SH-SY5Y (cell line): ENCODE measurements around the gene DLAT.

Experiments
- GATA2 ChIP-seq: IDR thresholded peaks from 2 replicates; pipeline ENCODE4 v1.6.1; 2011; ENCODE audit warnings: mild to moderate bottlenecking, low read depth, low read length
- GATA3 ChIP-seq: IDR thresholded peaks from 2 replicates; pipeline ENCODE4 v1.6.1; 2011; ENCODE audit warnings: low read depth, mild to moderate bottlenecking, low read length, moderate library complexity

DNA sequence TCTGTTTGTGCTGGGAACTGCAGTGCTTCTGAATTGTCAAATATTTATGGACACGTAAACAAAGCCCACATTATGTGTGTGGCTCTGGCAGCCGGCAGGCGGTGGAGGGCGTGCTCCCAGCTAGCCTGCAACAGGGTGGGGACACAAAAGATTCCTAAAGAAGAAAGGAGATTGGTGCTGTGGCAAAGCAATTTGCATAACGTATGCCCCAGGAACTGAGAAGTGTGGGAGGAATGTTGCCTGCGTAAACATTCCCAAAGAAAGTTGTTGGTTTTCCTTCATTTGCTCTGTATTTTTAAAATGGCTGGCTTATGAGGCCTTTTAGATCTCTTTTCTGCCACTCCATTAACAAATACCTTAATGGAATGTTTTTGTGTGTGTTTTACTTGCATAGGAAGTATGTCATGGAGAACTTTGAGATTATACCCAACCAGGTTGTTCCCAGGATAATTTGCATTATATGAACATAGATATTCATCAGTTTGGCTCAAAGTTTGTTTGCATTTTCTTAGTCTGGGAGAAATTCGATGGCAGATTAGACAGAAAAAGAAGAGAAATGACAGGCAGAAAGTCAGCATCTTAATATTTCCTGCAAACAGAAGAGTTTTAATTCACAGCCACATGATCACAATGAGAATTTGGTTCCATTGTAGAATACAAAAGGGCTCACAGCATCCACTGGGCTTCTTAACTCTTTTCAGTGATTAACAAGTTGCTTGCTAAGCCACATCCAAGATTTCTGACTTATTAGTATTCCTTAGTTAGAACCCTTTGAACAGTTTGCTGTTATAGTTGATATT lies 41.8 kb upstream of the DLAT start:
- no peak for TF ChIP-seq GATA3
- no peak for TF ChIP-seq GATA2
